Stimulated activated CD4-positive, alpha-beta T cell treated with anti-CD3 and anti-CD28 coated beads, TNF-alpha, amount 100 ng/mL, for 4 hours (primary cell): ENCODE measurements around the gene SYNE1.

Experiments used
- DNase-seq, 3 experiments: peaks; one replicate each; pipeline ENCODE4 v3.0.0-alpha.2; 2020; ENCODE audit warnings: low read depth in 3 of 3

Gene SYNE1

DNA sequence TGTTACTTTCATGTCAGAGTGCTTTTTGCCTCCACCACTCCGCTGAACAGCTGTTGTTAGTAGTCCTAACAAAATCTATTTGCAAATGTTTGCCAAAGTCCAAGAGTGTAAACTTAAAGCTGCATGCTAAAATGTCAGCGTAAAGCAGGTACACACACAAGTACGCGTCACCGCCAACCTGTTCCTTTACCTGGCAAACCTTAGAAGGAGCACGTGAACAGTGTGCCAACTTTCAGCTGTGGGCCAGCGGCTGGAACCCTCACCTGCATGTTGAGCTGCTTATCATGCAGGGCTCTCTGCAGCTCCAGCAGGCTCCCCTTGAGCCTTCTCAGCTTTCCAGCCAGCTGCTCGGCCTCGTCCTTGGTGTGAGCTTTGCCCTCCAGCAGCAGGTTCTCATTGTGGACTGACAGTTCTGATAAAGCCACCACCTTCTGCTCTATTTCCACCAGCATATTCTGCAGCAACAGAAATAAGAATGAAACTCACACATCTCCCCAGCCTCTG, 359.3 kb downstream of the SYNE1 start:
- DNase-seq: no peak

- no peak for DNase-seq
Observed at GRCh38 chr6:152273638-152274037, 363.5 kb downstream of the SYNE1 start.

GRCh38 chr6:152273002-152273401, 364.2 kb downstream of the SYNE1 start:
- DNase-seq: no peak

- DNase-seq: no peak
Observed at GRCh38 chr6:152272486-152272885, 364.7 kb downstream of the SYNE1 start.

DNA sequence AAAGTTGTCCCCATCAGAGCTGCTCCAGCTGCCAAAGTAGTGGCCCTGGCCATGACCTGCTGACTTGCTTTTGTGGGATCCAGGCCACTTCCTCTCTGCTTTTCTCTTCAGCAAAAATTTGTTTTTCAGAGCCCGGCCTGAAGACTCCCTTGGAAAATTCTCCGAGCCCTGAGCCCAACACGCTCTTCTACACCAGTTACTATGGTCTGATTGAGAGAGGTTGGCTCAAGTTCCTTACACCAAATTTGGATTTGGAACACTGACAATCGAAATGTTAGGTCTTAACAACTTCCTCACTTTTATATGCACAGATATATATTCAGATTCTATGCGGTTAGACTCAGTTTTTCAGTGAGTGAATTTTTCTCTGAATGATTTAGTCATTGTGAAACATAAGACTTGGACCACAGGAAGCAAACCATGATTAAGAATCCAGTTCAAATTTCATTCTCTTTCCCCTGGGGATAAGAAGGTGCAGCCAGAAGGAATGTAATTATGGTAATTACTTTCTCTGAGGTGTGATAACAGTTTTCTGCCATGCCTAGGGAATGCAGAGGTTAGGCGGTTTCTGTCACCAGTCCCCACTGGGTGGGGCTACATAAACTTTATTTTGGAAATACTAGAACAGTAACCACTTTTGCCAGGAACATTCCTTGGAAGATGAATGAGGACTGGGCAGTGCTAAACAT, 365.2 kb downstream of the SYNE1 start:
- no peak for DNase-seq

- DNase-seq: no peak
Observed at GRCh38 chr6:152270301-152270925, 366.7 kb downstream of the SYNE1 start.

DNA sequence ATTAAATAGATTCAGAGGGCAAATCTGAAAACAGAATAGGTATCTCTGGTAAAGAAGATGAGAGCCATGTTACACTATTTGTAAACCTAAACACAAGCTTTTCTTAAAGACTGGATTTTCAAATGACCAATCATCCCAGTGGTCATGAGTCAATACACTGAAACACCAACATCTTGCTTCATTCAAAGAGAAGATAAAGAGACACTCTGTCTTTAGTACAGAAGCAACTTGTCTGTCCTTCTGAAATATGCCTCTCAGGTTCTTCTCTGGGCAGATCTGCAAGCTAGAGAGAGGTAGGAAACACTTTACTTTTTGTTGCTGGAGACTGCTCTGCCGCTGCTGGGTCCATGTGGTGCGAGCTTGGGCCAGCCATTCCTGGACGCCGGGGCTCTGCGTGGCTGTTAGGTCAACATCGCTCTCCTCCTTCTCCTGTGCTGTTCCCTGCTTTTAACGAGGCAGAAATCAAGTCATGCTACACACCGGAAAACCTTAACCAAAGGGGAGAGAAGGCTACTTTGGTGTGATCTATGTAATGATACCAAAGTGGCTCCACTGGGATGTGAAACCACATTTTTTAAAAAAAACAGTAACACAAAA, 368.2 kb downstream of the SYNE1 start:
- no peak for DNase-seq

DNA sequence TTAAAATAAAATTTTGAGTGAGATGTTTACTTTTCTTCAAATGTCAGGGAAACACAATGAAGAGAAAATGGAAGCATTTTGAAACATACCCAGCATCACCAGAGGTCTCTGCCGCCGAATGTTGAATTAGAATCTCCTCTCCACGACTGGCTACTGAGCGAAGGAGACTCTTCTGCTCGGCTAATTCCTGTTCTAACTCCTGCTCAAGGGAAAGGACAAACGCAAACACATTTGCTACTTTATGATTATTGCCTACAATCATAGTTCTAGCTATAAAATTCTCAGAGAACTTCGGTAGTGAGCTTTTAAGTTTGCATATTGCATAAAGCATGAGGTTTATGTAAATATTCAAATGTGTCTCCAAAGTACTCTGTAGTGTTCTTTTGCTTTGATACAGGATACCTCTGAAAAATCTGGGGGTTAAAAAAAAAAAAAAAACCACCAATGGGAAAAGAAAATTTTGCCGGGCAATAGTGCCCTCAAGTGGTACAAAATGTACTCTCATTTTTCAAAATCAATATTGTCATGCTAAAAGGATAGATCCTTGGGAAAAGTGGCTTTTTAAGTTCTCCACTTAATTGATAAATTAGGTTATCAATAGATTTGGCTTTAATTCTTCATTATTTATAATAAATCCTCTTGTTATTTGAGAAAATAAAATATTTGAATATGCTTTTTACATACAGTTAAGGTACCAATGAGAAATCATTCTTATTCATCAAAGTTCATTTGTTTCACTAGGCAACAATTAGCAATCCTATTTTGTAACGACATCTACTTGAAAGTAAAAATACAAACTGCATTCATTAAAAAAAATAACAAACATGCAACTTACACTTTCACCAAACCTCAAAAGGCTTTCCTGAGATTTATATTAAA, 369.0 kb downstream of the SYNE1 start:
- DNase-seq: no peak

GRCh38 chr6:152265651-152266050, 371.5 kb downstream of the SYNE1 start:
- no peak for DNase-seq

DNA sequence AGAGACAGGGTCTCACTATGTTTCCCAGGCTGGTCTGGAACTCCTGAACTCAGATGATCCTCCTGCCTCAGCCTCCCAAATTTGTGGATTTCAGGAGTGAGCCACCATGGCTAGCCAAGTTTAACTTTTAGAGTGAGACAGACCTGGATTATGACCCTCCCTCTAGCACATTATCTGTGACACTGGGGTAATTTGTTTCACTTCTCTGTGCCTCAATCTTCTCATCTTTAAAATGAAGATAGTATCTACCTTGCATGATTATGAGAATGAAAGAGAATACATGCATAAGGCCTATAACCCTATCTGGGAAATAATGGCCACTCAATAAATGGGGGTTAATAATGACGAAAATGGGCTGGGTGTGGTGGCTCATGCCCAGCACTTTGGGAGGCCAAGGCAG, 373.6 kb downstream of the SYNE1 start:
- DNase-seq: no peak

DNA sequence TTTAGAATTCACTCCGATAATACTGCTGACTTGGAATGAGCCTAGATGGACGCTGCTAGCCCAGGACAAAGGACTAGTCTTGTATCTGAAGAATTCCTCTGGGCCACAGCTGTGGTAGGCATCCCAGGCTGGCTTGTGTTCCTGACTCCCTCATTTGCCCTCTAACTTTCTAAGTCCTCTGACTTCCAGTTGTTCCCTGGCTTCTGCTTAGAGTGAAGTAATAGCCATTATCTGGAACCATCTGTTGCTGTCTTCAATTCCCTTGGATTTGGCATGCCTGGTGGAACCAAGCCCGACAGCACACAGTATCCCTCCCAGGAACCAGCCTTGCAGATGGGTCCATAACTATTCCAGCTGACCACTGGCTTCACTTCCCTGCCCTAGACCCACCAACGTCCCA, 376.0 kb downstream of the SYNE1 start:
- DNase-seq: no peak

GRCh38 chr6:152259234-152259633, 377.9 kb downstream of the SYNE1 start:
- no peak for DNase-seq

- DNase-seq: no peak
Observed at GRCh38 chr6:152257581-152257980, 379.6 kb downstream of the SYNE1 start.

GRCh38 chr6:152250127-152250526, 387.0 kb downstream of the SYNE1 start:
- DNase-seq: no peak

- no peak for DNase-seq
Observed at GRCh38 chr6:152248980-152249379, 388.2 kb downstream of the SYNE1 start.

- no peak for DNase-seq
Observed at GRCh38 chr6:152246554-152247337, 390.4 kb downstream of the SYNE1 start.

DNA sequence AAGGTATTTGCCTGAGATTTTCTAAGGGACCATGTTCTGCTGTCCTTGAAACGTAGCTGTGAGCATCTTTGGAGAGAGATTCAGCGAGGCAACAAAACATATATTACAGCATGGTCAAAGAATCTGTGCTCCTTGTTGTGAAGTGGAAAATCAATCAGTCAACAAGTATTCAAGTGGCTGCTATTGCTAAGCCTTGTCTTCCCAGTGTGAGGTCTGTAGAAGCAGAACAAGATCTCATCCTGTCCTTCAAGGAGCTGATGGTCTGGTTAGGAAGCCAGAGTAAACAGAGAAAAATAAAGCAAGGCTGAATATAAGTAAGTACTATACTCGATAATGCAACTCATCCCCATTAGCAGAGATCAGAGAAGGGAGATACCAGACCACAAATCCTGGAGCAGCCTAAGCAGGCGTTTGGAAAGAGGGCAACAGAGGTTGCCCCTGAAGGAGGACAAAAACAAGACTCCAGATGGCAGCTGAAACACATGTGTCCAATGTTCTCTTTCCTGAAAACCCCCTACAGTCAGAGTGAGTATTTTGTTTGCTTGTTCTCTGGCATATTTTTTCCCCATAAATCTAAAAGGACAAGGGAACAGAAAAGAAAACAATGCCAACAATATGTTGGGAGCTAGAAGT, 392.0 kb downstream of the SYNE1 start:
- no peak for DNase-seq

- no peak for DNase-seq
Observed at GRCh38 chr6:152241013-152241766, 396.0 kb downstream of the SYNE1 start.

GRCh38 chr6:152240436-152240835, 396.7 kb downstream of the SYNE1 start:
- no peak for DNase-seq
